Bronchial epithelial cell (primary cell): ENCODE results near the gene SPINK13. TPM values are rescaled to one million over a fixed set of nuclear protein-coding genes. Genes with fewer than 3 reads are reported as not detected.

ENCODE experiments used
- DNase-seq: peaks from one replicate; pipeline ENCODE4 v3.0.0-alpha.2; 2010; ENCODE audit warnings: low read depth
- FAIRE-seq: peaks from 2 replicates; lab custom pipeline; 2011; peaks lifted over from hg19 to GRCh38; lab: Jason Lieb, UNC
- H3K27me3 ChIP-seq: 2 replicates; pipeline ENCODE4 v1.5.1; 2011; ENCODE audit warnings: low read length; ENCODE audit not compliant: control insufficient read depth, insufficient read depth
- H3K36me3 ChIP-seq: 2 replicates; pipeline ENCODE4 v1.5.1; 2011; ENCODE audit warnings: low read length; ENCODE audit not compliant: control insufficient read depth, insufficient read depth
- H3K4me3 ChIP-seq: 2 replicates; pipeline ENCODE4 v1.5.1; 2011; ENCODE audit warnings: mild to moderate bottlenecking, low read depth, low read length, control low read depth
- CTCF ChIP-seq: IDR thresholded peaks from 2 replicates; pipeline ENCODE4 v1.5.1; 2011; ENCODE audit warnings: mild to moderate bottlenecking, moderate library complexity, low read length, control low read depth, inconsistent platforms; ENCODE audit not compliant: insufficient read depth, severe bottlenecking
- total RNA-seq: library from RNA; depleted of rRNA; stranded (reverse); fragments of >200 nt; gene quantifications from 2 replicates; pipeline ENCODE4 v1.2.1, GENCODE V29; 2014

Gene SPINK13
- total RNA-seq, 1 donor from 2014 or later = not detected

GRCh38 chr5:148230240-148230639 lies 38.4 kb upstream of the SPINK13 start:
- FAIRE-seq (no peak), DNase-seq (no peak)
- Histone ChIP-seq H3K4me3 (no peak overlapping the region), H3K27me3 (no peaks in the 10 kb centered on the region), H3K36me3 (no peaks in the 10 kb centered on the region)
- TF ChIP-seq CTCF = no peak

GRCh38 chr5:148237785-148238417 lies 30.7 kb upstream of the SPINK13 start:
- FAIRE-seq (no peak), DNase-seq (no peak)
- no peaks in the 10 kb centered on the region for H3K27me3 ChIP-seq
- TF ChIP-seq CTCF = no peak
- H3K4me3 ChIP-seq = no peak overlapping the region
- H3K36me3 ChIP-seq = no peaks in the 10 kb centered on the region

- Histone ChIP-seq H3K4me3 (no peak within 1 kb of the TSS), H3K36me3 (no peaks in the 10 kb centered on the region), H3K27me3 (no peaks in the 10 kb centered on the region)
- DNase-seq (no peak), FAIRE-seq (no peak)
- no peak for TF ChIP-seq CTCF
These were observed 30.2 kb upstream of the SPINK13 start, which contains the start of gene MARCOL for GRCh38 chr5:148238418-148238794. Gene MARCOL (plus strand): TSS chr5:148238525. CDS start chr5:148238598, 73 bp downstream.

- DNase-seq (peak; percentile 28), FAIRE-seq (no peak)
- Histone ChIP-seq H3K36me3 (no peaks in the 10 kb centered on the region), H3K27me3 (no peaks in the 10 kb centered on the region), H3K4me3 (no peak overlapping the region)
- TF ChIP-seq CTCF = no peak
These were observed 19.7 kb upstream of the SPINK13 start for GRCh38 chr5:148248894-148249293.

GRCh38 chr5:148255456-148255855 lies 13.1 kb upstream of the SPINK13 start:
- H3K27me3 ChIP-seq = no peaks in the 10 kb centered on the region
- FAIRE-seq = no peak
- TF ChIP-seq CTCF = no peak
- DNase-seq = peak; percentile 1
- no peaks in the 10 kb centered on the region for H3K36me3 ChIP-seq
- H3K4me3 ChIP-seq = no peak overlapping the region

- Histone ChIP-seq H3K4me3 (no peak overlapping the region), H3K36me3 (no peaks in the 10 kb centered on the region), H3K27me3 (no peaks in the 10 kb centered on the region)
- no peak for TF ChIP-seq CTCF
- FAIRE-seq = no peak
- no peak for DNase-seq
These were observed 9.3 kb upstream of the SPINK13 start for GRCh38 chr5:148259288-148259687.
